GM21717 (cell line): ENCODE data around the gene POLR2H.

Experiments used
- ATAC-seq: cut with Tn5 transposase; IDR thresholded peaks from one replicate; pipeline ENCODE4 v1.9.1; 2021; ENCODE audit warnings: mild to moderate bottlenecking, moderate library complexity; ENCODE audit not compliant: unreplicated experiment

The POLR2H gene

DNA sequence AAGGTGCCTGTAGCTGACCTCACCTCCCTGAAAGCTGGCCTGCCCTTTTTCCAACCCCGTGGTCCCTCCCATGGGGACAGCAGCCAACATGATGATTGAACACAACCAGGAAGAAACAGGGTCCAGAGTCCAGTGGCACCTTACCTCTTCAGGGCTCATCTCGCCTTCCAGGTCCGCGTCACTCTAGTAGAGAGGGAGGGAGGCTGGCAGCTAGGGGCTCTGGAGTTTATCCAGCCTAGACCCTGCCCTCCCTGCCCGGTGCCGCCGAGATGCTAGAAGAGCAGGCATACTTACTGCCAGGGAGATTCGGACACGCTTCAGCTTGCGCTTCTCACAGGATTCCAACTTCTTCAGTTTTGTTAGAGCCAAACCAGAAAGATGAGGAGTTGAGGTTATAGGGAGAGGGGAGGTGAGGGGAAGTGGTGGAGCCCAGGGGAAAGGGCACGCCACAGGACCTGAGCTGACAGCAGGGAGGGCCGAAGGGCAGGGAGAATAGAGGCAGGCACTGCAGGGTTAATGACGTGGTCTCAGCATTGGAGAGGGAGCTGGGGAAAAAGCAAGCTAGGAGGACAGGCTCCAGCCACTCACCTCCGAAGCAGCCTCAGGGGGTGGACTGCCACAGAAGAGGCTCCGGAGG, 9.2 kb upstream of the POLR2H start:
- ATAC-seq = no peak

DNA sequence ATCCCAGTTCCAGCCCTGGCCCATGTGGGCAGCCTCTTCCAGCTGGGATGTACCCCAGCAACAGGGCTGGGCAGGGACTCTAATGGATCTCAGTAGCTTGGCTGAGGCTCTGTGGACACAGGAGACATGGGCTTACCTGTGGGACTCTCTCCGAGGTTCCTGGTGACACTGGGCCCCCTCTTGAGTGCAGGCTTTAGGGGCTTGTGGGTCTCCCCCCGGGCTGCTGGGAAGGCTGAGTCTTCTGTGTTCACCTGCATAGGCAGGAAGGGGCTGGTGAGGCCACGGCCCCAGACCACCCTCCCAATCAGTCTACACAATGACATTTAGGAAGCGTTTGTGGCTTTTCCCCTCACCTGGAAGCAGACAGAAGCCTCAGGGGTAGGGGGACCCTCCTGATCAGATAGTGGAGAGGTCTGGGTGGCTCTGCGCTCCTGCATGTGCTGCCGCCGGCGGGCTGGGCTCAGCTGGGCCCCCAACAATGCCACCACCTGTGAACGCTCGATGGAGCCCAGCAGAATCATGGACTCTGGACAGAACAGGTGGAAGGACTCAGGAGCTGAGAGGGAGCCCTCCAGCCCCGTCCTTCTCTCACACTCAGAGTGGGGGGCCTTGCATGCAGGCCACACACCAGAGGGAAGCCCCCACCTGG, 8.5 kb upstream of the POLR2H start:
- ATAC-seq = no peak

DNA sequence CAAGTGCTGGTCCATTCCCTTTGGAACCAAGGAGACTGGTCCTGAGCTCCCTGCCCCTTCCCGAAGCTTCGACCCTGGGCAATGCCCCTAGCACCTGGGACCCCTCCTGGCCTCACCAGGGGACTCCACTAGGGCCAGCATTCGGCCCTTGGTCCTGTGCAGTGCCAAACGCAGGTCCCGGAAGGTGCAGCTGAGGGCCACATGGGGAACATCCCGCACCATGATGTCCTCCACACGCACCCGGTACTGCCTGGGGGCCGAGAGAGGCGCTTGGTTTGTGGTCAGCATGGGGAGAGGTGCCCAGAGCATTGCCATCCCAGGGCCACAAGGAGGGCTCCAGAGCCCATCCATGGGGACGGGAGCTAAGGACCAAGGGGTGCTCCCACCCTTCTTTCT, 8.0 kb upstream of the POLR2H start:
- ATAC-seq = no peak

DNA sequence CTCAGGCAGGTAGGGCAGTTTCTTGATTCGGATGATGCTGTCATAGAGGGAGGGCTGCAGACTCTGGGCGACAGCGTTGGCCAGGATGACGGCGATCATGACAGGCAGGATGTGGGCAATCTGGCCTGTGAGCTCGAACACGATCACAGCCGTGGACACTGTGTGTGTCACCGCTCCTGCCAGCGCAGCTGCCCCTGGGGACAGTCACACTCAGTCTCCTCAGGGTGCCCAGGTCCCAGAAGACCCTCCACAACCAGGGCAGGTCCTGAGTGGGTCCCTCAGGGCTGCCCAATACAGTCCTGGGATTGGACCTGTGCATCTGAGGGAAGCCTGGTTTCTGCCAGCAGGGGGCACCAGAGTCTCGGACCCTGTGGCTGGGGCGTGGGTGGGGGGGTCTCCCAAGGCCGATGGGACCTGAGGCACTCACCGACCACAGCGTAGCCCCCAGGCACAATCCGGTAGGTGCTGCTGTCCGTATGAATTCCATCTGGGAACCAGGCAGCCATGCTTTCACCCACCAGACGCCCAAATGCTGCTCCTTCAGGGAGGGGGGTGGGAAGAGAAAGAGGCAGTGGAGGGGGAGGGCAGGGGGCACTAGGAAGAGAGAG, 7.3 kb upstream of the POLR2H start:
- ATAC-seq = no peak

DNA sequence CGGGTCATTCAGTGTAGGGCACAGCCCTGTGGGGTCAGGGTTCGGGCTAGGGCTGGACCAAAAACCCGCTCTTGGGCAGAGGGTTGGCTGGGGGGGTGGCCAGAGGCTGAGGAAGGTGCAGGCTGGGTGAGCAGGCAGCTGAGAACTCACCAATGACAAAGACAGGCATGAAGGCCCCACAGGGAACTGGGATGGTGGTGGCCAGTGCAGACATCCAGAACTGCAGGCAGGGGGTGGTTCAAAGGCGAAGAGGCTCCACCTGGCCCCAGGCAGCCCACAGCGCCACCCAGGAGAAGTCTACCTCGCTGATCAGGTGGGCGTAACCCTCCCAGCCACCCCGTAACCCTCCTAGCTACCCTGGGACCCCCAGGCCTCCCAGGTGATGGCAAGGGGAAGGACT, 6.8 kb upstream of the POLR2H start:
- no peak for ATAC-seq

DNA sequence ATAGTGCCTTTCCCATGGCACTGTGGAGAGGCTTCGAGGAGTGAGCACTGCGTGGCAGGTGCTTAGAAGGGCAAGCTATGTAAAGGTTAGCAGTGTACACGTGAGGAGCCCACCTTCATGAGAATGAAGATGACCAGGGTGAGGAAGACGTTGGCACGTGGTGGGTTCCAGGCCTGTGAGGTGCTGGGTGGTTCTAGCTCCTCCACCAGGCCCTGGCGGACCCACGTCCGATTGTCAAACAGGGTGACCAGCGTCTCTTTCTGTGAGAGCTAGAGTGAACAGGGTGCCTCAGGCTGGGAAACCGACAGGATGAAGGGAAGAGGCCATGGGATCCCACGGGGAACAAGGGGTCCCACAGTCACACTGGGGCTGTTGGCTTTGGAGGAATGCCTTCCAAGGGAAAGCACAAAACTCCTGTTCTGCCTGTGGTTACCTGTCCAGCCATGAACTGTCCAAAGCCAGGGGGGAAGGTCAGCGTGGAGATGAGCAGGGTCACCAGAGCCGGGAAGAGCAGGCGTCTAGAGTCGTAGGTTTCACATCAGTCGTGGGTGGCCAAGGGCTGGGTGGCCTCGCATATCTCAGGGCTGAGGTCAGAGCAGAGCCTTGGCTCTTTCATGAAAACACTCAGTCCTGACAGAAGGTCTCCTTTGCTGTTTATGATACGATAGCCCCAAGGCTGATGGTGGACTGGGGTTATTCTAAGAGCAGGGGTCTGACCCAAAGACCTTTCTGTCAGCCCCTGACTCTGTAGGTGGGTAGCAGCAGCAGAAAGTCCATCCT, 6.1 kb upstream of the POLR2H start:
- no peak for ATAC-seq

DNA sequence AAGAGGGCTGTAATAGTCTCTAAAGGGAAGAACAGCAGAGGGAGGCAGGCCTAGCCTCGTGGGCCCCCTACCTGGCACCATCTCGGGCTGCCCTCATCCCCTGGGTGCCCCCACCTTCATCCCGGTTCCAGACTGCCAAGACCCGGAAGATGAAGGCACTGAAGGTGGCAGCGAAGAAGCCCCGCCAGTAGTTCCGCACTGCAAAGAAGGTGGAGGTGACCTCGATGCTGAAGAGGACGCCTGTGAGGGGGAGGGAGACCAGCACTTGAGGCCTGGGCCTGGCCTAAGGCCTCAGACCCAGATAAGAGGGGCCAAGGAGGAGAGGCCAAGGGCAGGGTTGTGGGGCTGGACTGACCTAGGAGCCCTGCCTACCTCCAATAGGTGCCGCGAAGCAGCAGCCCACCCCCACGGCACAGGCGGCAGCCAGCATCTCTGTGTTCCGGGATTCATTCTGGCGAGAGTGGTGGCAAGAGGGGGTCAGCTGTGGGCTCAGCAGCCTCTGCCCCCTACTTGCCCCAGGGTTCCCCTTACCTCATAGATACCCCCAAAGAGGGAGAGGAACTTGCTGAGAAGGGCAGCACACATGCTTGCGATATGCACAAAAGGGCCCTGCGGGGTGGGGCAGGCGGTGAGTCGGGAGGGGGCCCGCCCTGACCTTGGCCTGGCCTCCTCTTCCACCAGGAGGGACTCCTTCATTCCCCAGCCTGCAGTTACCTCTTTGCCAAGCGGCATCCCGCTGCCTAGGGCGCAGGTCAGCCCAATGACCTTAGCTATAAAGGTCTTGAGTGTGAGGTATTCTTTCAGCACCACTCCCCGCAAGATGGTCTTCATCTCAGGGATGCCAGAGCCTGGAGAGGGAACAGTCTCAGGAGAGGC, 4.0 kb upstream of the POLR2H start:
- no peak for ATAC-seq

DNA sequence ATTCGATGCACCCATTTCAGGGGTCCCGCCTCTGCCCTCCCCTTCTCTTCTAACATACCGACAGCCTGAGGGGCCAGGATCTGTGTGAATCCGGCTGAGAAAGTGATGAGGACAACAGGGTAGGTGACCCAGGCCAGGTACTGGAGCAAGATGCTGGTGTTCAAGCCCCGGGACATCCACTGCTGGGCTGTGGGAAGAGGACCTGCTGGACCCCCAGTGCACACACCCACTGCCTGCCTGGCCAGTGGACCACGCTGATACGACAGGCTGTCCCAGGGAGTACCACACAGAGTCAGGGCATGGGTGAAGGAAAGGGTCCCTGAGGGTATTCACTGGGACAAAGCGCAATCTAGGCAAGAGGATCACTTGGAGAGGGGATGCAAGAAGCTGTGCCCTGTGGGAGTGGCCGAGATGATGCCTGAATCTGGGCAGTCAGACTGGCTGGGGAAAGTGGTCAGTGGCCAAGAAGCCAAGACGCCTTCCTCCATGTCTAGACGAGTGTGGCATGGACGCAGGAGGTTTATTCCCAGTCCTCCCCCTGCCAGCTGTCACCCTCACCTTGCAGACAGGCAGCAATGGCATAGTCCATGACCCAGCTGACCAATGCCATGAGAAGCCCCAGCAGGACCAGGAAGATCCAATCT, 3.3 kb upstream of the POLR2H start:
- ATAC-seq = no peak

DNA sequence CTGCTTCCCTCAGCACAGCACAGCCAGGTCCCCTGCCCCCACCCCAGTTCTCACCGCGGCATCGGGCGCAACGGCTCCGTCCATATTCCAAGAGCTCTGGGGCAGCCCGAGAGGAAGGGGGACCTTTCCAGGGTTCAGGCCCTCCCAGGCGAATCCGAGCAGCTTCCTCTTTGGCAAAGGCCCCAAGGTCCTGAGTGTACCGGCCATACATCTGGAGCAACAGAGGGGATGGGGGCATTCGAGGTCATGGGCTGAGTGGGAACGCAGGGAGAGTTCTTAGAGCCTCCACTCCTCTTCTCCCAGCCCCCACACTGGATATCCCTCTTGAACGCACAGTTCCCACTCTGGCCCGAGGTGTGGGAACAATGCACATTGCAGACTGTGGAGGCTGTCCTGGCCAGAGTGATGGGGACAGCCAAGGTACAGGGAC, 2.6 kb upstream of the POLR2H start:
- no peak for ATAC-seq

DNA sequence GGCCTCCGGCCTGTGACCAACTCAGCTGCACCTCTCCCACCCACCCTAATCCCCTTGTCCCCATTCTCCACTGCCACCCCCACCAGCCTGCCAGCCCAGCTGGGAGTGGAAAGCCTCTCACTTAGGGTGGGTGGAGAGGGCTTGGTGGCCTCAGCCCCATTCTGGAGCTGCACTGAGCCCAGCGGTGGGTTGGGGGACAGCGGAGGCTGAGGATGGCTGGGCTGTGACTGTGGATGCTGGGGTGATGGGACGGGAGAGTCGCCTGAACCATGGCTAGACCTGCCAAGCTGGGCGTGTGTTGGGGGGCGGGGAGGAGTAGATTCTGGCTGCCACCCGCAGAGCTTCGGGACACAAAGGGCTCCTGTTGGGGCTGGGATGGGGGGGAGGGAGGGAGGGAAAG, 1.9 kb upstream of the POLR2H start:
- ATAC-seq = no peak

DNA sequence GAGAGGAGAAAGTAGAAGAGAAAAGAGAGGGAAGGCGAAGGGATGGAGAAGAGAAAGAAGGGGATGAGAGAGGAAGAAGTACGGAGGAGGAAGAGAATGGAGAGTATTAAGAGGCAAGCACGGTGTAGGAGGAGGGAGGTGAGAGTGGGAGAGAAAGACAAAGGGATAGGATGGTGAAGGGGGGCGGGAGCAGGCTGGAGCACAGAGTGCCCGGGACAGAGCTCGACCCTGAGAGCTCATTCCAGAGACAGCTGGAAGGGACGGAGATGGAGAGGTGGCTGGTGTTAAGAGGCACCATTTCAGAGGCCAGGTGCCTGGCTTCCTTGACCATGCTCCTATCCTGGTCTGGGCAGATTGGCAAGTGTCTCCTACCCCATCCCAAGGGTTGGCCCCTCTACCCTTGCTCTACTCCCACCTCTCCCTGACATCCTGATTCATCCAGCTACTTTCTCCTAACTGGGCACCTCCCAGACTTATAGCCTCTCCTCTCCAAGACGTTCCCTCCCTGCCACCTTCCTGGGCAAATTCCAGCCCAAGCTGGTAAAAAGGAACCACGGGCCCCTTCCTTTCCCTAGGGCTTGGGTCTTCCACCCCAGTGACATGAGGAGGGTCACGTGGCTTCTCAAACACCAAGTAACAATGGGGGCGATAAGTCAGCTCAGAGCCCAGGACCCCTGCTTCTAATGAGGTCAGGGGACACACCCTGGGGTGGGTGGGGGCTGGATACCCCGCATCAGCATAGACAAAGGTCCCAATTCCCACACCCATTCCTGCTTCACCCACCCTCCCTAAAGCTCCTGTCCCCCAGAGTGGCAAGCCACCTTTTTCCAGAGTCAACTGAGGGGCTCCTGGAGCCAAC, 1.2 kb upstream of the POLR2H start:
- no peak for ATAC-seq

DNA sequence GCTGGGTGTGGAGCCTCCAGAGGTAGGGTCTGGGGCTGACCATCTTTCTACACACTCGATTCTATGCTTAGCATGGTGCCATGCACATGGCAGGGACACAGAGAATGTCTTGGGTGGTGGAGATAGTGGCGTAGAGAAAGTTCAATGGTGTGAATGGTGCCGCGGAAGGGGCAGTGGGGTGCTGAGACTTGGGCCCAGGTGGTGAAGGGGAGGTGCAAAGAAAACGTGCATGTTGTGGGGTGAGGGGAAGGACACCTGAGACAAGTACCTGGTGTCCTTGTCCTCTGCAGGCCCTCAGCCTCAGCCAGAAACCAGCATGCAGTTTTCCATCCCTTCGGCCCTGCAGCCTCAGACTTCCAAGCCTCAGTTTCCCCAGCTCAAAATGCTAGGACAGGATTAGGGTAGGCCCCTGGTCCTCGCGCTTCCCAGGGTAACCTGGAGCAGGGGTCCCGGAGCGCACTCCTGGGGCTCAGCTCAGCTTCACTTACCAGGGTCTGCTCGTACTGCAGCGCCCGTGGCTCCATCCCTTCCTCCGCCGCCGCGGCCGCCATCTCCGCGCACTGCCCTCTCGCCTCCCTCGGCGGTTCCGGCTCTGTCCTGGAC, 480 bp upstream of the POLR2H start:
- no peak for ATAC-seq

DNA sequence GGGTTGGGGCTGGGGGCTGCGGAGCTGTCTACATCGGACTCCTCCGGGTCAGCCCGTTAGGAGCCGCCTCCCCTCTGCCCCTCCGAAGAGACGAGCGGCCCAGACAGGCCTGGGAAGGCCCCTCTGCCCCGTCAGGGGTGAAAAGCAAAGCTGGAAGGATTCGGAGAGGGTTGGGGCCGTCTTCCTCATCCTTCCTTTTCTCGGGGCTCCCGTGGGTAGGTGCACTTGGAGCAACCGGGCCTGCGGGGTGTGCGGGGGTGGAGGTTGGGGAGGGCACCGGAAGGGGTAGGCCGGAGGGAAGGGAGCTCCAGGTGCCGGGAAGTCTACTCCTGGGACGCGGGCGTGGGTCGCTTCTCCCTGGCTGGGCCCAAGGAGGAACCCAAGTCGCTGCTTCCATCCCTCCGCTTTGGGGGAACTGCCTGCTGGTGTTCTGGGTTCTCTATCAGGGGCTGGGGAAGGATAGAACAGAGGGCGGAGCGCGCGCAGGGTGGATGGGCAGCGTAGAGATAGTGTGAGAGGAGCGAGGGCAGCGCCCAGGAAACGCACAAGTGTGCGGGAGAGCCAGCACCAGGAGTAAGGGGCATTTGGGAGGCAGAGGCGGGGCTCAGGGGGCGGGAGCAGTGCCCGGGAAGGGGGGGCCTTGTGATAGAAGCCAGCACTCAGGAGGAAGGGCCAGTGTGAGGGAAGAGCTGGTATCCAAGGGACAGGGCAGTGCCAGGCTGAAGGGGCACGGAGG, 590 bp downstream of the POLR2H start:
- ATAC-seq = peak; percentile 4

DNA sequence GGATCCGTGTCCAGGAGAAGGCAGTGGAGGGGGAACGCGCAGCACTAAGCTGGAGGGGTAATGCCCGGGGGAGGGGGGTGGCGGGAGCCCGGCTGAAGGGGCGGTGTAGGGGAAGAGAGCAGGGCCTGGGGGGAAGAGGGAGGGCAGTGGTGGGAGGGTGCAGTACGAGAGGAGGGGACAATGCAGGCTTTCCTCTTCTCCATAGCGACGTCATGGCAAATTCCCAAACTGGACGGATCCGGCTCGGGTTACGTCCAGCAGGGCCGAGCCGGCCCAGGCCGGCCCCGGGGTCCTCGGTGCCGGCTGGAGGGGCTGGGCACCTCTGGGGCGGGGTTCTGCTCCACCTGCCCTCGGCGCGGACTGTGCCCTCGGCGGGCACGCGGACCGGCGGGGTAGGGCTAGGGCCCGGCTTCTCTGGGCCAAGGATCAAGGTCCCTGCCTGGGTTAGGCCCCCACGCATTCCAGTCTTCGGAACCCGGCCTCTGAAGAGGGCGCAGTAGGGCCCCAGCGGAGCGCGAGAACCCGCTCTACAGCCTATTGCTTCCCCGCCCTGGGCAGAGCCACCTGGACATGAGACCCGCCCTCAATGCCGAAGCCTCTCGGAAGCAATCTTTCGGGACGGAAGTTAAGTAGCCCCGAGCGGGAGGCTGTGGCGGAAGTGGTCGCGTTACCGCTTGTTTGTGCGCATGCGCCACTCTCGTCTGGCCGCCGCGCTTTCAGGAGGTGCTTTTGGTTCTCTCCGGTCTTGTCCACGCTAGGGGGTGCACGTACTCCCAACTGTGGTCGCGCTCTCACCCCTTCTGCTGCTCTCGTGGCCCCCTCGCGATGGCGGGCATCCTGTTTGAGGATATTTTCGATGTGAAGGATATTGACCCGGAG, 1.4 kb downstream of the POLR2H start:
- peak; percentile 87 for ATAC-seq

DNA sequence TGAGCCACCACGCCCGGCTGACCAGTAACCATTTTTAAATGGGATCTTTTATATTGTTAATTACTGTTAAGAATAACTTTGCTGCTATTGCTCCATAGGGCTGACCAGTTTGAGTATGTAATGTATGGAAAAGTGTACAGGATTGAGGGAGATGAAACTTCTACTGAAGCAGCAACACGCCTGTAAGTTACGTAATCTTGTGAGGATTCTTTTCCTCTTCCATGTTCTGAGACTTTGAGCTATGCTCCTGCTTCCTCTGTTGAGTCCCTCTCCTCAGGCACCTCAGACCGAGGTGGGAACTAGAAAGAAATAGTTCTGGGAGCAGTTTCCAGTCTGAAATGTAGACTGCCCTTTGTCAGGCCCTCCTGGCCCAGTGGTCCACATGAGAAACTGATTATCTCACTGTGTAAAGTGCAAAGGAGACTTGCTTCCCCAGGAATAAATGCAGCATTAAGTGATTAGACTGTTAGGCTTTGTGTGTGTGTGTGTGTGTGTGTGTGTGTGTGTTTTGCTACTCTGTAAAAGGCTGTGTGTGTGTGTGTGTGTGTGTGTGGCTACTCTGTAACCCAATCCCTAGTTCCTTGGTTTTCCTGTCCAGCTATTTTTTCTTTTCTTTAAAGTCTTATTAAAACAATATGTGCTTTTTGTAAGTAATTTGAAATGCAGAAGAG, 5.2 kb downstream of the POLR2H start:
- no peak for ATAC-seq

DNA sequence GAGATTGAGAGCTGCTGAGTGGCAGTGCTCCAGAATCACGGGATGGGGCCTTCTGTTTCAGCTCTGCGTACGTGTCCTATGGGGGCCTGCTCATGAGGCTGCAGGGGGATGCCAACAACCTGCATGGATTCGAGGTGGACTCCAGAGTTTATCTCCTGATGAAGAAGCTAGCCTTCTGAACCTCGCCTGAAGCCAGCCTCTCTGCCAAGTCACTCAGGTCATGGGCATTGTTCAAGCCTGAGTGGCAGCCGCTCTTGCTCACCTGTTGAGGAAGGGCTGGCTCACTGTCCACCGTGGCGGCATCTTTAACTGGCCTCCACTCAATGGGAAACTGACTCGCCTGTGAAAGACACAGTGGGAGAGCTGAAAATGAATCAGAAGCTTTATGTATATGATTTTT, 6.6 kb downstream of the POLR2H start:
- ATAC-seq = no peak
